ENCODE data around the gene PEX7.
"Not testable (repeated sequence)": the region's sequence is repeated elsewhere in the genome, so short reads cannot be mapped to it uniquely, and the experiment has no call there.

PEX7 gene

DNA sequence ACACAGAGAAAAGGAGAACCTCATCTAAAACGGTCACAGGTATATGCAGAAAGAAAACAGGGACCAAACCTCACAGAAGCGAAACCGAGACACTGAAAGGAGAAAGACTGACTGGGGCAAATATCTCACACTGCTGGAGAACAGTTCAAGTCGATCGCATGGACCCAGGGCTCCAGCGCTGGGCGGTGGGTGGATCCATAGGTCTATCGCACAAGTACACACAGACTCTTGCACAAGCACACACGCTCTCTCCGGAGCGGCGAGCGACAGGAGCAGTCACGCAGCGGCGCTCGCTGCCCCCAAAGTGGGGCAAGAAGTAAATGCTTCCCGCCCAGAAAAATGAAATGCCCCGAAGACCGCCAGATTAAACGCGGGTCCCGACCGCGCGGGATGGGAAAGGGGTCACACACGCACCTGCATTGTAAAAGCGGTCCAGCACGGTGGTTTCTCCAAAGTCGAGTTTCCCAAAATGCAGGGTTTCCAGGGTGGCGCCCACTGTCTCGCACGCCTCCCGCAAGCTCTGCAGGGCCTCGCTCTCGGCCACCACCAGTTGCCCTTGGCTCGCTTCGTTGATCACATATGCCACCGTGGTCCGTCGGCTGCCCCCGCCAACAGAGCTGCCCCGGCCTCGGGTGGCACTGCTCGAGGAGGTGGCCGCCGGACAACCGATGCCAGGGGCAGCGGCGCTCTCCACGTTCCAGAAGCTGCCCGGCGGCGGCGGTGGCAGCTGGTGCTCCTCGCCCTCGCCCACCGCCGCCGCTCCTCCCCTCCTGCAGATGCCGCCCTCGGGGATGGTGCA is 30.9 kb upstream of the PEX7 start:
- DNase-seq, result peak; percentile 8

DNA sequence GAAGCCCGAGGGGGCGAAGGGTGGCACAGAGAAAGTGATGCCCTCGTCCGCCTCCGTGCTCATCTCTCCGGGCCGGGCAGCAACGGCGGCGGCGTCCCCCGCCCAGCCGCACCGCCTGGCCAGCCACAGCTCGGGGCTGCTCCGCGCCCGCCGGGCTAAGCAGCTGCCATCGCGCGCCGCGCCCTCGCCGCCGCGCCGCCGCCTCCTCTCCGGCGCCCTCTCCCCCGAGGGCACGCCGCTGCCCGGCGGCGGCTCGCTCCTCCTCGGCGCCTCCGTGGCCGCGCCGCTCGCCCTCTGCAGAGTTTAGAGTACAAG is 30.3 kb upstream of the PEX7 start:
- DNase-seq, result no peak

DNA sequence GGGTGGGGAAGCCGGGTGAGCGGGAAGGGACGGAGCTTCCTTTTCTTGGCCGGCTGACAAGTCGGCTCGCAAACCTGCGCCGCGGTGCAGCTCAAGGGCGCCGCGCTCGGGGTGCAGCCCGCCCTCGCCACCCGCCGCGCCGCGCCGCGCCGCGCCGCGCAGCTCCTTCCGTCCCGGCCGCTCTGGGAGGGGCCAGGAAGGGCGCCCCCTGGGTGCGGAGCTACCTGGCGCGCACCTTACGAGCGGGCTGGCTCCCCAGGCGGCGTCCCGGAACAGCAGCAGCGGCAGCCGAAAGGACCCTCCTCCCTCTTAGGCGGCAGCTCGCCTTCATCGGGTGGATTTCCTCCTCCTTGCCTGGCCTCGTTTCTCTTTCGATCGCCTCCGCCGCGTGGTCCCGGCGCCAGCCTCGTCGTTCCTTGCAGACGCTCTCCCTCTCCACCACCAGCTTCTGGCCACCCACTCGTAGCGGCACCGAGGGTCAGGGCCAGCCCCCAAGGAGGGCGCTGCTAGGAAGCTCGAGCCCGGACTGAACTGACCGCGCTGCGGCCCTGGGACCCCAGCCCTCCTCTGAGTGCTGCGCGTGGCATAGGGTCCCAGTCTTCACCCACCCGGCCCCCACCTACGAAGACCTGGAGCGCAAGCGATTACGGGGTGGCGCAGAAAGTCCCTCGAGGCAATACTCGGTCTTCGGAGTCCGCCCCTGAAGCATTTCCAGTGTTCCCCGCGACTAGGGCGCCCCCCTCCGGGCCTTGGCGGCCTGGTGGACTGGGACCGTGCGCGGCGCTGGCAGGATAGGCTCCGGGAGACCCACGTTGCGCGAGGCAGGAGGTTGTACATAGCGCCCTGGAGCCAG is 29.8 kb upstream of the PEX7 start, which contains the start of gene MAP3K5:
TSS of gene MAP3K5 (minus strand) at position 68 of the 853 bp plus-strand sequence. CDS start 320 bp downstream, outside the sequence.
- peak; percentile 51 for DNase-seq

DNA sequence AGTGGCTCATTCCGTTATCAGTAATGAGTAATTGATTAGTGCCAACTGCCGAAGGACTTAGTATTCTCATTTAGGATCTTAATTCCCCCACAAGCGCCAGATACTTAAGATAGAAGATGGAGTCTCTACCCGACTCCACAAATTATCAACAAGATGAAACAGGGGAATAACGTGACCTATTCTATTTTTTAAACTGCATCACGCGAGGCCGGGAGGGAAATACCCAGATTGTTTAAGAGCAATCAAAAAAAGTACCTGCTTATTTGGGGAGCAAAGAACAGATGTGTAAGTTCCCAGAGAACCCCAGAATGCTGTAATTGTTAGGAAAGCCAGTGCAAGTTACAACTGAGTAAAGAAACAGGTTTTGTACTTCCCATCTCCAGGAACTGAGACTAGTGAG is 29.0 kb upstream of the PEX7 start:
- DNase-seq, result no peak

DNA sequence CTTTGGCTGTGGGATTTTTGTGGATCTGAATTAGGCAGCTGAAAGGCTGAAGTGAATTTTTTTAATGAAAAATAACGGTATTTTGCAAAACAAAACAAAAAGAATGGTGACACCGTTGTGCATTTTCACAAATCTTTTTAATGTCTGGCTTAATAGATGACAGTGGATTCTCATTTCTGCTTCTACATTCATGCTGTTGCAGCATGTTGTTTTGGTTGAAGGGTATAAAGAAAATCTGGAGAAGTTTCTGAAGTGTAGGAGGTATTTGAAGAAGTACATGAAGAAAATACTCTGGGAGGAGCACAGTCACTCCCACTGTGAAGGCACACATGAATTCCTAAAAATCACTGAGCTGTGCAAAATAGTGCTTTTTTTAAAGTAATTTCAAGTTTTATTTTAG is 27.0 kb upstream of the PEX7 start:
- DNase-seq, result no peak

DNA sequence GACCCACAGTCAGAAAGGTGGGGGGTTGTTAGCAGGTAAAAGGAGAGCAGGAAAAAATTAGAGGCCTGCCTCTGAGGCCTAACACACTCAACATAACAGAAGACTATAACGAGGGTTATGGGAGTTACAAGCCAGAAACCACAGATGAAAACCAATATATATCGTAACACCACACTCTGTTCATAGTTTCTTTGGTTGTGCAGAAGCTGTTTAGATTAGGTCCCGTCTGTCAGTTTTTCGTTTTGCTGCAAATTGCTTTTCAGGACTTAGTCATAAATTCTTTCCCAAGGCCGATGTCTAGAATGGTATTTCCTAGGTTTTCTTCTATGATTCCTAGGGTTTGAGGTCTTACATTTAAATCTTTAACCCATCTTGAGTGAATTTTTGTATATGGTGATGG is 26.4 kb upstream of the PEX7 start:
- no peak for DNase-seq

DNA sequence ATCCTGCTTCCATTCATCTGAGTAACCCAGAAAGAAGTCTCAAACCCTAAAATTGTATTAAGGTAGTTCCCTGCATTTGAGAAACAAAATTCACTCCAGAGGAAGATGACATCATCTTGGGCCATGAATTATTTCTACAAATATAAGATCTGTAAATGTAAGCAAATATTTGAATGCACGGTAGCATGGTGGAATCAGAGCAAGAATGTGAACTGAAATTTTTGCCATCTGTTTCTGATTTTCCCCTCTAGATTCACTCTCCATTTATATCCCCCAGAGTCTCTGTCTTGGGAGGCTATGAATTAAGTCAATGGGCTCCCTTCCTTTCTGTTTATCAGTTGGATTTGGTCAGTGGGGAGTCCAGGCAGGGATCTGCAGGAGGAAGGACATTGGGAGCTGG is 24.3 kb upstream of the PEX7 start:
- no peak for DNase-seq

DNA sequence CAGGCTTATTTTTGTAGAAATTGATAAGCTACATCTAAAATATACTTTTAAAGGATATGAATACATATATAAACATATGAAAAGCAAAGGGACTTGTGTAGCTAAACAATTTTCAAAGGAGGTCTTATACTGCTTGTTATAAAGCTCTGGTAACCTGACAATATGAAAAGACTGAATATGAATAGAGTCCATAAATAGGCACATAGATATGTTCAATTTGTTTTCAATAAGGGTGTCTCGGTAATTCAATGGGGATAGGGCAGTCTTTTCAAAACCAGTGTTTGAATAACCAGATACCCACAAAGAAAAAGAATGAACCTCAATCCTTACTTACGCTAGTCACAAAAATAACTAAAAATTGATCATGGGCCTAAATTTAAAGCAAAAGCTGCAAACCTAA is 20.8 kb upstream of the PEX7 start:
- DNase-seq, result no peak

DNA sequence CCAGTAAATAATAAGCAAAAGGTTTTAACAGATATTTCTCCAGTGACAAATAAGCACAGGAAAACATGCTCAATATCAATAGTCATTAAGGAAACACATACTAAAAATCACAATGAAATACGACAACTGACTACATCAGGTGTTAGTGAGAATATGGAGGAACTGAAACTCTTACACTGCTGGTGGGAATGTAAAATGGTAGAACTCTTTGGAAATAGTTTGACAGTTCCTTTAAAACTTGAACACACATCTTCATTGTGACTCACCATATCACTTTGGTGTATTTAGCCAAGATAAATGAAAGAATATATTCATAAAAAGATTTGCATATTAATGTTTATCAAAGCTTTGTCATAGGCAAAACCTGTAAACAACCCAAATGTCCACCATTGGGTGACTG is 18.8 kb upstream of the PEX7 start:
- no peak for DNase-seq

DNA sequence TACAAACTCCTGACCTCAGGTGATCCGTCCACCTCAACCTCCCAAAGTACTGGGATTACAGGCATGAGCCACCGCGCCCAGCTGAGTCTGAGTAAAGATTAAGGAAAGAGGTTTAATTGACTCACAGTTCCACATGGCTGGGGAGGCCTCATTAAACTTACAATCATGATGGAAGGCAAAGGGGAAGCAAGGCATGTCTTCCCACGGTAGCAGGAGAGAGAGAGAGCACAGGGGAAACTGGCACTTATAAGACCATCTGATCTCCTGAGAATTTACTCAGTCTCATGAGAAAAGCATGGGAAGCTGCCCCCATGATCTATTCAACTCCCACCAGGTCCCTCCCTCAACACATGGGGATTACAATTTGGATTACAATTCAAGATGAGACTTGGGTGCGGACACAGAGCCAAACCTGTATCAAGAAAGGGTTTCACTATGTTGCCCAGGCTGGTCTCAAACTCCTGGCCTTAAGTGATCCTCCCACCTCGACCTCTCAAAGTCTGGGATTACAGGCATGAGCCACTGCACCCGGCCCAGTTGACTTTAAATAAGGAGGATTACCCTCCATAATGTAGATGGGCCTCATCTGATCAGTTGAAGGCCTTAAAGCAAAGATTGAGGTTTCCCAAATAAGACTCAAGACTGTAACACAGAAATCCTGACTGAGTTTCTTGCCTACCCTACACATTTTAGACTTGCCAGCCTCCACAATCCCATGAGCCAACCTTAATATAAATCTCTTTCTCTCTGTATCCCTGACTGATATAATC is 13.1 kb upstream of the PEX7 start:
- DNase-seq, result no peak

DNA sequence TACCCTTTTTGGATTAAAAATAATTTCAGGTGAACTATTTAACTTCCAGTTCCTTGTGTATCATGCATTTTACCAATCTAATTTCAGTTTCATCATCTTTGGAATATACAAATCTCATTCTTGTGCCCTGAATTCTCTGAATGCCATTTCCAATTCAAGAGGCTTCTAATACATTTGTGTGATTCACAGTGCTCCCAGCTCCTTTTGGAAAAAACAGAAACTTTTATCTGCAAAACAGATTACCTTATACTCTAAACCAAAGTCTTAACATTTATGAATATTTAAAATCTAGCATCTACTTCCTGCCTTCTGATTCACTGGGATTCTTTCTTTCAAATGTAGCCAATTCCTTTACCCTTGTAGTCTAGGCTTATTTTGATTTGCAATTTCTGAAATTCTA is 11.1 kb upstream of the PEX7 start:
- no peak for DNase-seq

DNA sequence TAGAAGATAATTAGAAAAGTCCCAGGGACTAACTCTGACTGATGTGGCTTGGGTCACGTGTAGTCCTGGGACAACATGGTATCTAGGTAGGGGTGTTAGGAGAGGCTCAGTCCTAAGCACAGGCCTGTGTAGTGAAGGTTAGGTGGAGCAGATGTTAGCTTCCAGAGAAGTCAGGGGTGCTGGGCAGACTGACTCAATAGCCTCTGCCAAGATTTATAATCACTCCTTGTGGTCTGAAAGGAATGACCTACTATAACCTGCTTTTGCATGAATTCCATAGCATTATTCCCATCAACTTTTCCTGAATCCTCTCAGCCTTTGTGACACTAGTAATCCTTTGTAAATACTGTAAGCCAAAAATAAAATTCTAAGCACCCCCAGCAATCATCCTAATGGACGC is 10.2 kb upstream of the PEX7 start:
- DNase-seq, result no peak

DNA sequence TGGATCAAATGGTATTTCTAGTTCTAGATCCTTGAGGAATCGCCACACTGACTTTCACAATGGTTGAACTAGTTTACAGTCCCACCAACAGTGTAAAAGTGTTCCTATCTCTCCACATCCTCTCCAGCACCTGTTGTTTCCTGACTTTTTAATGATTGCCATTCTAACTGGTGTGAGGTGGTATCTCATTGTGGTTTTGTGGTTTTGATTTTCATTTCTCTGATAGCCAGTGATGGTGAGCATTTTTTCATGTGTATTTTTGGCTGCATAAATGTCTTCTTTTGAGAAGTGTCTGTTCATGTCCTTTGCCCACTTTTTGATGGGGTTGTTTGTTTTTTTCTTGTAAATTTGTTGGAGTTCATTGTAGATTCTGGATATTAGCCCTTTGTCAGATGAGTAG is 6.8 kb upstream of the PEX7 start:
- DNase-seq, result not testable (repeated sequence)

DNA sequence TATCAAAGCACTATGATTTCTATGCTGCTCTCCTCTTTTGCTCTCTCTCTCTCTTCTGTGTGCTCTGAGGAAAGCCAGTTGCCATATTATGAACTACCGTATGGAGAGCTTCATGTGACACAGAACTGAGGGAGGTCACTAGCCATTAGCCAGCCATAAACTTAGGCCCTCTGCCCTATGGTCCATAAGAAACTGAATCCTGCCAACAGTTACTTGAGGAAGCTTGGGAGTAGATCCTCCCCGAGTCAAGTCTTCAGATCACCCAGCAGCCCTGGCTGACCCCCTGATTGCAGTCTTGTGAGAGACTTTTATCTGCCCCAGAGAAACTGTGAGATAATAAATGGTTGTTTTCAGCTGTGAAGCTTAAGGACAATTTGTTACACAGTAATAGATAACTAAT is 5.7 kb upstream of the PEX7 start:
- DNase-seq, result no peak

DNA sequence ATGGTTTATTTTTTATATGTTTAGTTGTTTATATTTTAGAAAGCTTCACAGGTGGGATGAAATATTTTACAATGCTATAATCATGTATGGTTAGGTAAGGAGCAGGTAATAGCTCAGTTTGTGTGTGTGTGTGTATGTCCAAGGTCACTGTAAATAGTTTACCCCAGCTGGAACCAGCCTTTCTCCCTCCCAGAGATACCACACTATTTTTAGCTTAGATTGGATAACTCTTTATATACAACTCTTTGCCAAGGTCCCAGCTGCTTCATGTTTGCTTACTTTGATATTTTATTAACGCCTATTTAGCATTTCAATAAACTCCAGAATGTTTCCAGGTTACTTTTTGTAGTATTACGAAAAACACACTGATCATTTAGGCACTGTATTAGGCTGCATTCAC is 1.8 kb upstream of the PEX7 start:
- no peak for DNase-seq

DNA sequence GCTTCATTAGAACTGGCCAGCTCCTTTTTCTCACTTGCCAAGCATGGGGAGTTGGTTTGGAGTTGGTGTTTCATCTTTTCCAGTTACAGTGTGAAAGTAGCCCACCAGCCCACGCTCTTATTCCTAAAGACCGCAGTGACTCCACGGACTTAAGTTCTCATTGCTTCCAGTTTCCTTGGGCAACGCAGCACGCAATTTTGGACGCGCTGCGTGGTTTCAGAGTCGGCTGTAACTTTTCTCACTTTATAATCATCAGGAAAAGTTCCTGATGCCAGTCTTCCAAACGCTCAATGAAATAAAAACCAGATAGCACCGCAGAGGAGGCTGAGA is 381 bp upstream of the PEX7 start:
- DNase-seq, result no peak

DNA sequence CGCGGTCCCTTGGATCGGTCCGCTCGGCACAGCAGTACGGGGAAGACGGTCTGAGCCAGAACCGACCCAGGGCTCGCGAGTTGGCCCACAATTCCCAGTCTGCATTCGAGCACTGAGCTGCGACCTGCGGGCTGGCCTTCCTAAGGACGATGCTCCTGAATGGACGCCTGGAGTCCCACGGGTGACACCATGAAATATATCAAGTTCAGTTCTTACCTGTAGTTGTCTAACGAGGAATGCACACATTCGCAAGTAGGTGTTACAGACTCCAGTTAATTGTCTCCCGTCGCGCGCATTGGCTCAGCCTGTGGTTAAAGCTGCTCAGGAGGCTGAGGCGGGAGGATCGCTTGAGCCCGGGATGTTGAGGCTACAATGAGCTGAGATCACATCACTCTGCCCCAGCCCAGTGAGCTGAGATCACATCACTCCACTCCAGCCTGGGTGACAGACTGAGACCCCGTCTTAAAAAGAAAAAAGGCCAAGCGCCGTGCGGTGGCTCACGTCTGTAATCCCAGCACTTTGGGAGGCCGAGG is 802 bp downstream of the PEX7 start:
- no peak for DNase-seq

DNA sequence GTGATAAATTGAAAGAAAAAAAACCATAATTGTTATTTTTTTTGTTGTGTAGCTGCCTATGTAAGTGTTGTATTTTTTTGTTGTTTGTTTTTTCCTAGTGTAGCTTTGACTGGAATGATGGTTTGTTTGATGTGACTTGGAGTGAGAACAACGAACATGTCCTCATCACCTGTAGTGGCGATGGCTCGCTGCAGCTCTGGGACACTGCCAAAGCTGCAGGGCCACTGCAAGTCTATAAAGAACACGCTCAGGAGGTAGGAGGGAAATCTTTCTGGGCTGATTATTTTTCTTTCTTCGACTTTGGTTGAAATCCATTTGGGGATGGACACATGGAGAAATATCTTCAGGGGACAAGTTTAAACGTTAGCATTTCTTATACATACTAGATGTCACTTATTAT is 3.8 kb downstream of the PEX7 start:
- no peak for DNase-seq

DNA sequence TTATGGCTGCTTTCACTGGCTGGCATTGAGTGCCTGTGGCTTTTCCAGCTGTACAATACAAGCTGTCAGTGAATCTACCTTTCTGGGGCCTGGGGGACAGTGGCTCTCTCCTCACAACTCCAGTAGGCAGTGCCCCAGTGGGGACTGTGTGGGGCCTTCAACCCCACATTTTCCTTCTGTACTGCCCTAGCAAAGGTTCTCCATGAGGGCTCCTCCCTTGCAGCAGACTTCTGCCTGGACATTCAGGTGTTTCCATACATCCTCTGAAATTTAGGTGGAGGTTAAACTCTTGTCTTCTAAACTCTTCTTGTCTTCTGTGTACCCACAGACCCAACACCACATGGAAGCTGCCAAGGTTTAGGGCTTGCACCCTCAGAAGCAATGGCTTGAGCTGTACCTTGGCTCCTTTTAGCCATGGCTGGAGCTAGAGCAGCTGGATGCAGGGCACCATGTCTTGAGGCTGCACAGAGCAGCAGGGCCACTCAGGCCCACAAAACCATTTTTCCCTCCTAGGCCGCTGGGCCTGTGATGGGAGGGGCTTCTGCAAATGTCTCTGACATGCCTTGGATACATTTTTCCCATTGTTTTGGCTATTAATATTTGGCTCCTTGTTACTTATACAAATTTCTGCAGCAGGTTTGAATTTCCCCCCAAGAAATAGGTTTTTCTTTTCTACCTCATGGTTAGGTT is 9.6 kb downstream of the PEX7 start:
- no peak for DNase-seq

DNA sequence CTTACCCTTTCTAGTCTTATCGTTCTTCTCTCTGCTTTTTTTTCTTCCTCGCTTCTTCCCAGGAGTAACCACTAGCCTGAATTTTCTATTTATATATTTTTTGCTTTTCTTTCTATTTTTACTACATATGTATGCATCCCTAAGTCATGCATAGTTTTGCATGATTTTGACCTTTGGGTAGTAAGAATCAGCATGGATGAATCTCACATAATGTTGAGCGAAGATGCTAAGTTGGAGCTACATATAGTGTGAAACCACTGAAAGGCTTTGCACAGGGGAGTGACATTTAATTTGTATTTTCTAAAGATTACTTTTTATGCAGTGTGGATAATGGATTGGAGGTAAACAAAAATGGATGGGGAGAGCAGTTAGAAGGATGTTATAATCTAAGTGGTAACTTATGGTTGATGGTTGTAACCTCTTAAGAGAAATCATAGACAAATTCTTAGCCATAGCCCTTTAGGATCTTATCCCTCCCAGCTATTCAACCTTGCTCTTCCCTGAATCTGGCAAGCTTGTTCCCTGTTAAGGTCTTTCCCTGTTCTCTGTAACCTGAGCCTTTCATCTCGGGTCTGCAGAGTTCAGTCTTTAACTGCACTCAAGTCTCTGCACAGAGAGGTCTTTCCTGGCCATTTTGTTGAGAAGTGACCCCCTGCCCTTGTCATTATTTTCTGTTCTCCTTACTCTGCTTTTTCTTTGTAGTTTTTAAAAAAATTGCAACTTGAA is 18.0 kb downstream of the PEX7 start:
- no peak for DNase-seq

DNA sequence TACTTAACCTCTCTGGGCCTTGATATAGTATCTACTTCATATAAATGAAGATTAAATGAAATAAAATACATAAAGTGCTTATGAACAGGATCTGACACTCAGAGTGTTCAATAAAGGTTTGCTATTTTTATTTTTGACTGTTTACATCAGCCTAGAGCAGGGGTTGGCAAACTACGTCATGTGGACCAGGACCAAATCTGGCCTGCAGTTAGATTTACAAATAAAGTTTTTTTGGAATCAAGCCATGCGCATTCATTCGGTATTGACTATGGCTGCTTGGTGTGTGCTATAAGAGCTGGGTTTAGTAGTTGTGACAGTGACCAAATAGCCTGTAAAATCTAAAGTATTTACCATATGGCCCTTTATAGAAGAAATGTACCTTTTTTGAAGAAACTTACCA is 20.8 kb downstream of the PEX7 start:
- no peak for DNase-seq

DNA sequence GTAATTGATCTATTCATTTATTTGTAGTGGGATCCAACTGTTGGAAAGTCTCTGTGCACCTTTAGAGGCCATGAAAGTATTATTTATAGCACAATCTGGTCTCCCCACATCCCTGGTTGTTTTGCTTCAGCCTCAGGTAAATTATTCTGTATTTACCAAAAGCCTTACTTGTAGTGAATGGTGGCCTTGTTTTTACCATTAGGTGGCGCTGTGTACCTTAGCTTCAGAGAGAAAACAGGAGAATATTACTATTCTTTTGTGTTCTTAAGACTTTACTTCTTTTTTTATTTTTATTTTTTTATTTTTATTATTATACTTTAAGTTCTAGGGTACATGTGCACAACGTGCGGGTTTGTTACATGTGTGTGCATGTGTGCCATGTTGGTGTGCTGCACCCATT is 23.7 kb downstream of the PEX7 start:
- DNase-seq, result no peak
